ENCODE results near the gene ZDHHC14. TPM values are rescaled to one million over a fixed set of nuclear protein-coding genes. Genes with fewer than 3 reads are reported as not detected.
A peak's percentile ranks its signal among the peaks of the same experiment; 100 is the strongest.

ZDHHC14 gene
- total RNA-seq, 4 donors from 2014 or later = 9.1 to 20.6 (median 12.5) TPM

DNA sequence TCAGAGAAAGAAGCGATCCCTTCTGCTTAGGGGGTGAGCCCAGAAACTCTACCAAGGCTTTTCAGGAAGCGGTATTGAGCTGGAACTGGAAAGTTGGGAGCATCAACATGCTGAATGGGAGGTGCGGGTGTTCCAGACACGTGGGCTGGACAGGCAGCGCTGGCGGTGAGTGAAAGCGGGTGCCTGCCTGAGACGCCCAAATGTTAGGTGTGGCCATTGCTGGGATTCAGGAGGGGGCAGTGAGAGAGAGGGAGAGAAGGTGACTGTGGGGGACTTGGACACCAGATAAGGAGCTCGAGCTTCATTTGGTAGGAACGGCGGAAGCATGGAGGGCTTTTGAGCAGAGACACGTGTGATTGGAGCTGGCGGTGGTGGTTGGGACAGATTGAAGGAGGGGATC is 157.7 kb downstream of the ZDHHC14 start:
- H3K36me3 ChIP-seq = no peaks in the 10 kb centered on the region
- peak overlapping the region in 3 of 4 donors; percentile 23 to 67 (median 66) for H3K27ac ChIP-seq
- H3K27me3 ChIP-seq = no peaks in the 10 kb centered on the region
- TF ChIP-seq, protein P1, sequence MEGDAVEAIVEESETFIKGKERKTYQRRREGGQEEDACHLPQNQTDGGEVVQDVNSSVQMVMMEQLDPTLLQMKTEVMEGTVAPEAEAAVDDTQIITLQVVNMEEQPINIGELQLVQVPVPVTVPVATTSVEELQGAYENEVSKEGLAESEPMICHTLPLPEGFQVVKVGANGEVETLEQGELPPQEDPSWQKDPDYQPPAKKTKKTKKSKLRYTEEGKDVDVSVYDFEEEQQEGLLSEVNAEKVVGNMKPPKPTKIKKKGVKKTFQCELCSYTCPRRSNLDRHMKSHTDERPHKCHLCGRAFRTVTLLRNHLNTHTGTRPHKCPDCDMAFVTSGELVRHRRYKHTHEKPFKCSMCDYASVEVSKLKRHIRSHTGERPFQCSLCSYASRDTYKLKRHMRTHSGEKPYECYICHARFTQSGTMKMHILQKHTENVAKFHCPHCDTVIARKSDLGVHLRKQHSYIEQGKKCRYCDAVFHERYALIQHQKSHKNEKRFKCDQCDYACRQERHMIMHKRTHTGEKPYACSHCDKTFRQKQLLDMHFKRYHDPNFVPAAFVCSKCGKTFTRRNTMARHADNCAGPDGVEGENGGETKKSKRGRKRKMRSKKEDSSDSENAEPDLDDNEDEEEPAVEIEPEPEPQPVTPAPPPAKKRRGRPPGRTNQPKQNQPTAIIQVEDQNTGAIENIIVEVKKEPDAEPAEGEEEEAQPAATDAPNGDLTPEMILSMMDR (IDR thresholded peaks at IDR 0.05) = no peak
- TF ChIP-seq POLR2A (IDR thresholded peaks at IDR 0.05) = no peak
- H3K9me3 ChIP-seq = no peaks in the 10 kb centered on the region
- no peak for DNase-seq
- no peak overlapping the region for H3K4me3 ChIP-seq
- H3K4me1 ChIP-seq = peaks cover 5 to 52% (median 19%) of the 10 kb centered on the region in 4 donors

DNA sequence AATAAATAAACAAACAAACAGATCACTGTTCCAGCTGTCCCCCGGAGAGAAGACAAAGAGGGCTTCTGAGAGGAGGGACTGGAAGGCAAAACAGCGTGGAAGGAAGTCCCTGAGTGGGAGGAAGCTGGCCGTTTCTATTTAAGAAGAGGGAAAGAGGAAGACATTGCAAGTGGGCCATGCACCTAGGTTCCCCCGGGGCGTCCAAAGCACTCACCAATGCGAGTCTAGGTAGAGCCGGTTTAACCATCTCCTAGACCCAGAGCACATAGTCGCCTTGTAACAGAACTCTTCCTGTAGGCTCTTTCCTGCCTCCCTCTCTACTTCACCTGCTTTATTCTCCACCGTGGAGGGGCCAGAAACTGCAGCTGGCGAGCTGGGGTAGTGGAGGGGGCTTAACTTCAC is 158.4 kb downstream of the ZDHHC14 start:
- H3K4me3 ChIP-seq = peak overlapping the region in 2 of 4 donors; percentile 6 to 24
- H3K36me3 ChIP-seq = peaks cover 0 to 5% (median 0%) of the 10 kb centered on the region in 3 donors
- DNase-seq = no peak
- H3K27me3 ChIP-seq = no peaks in the 10 kb centered on the region
- TF ChIP-seq POLR2A (IDR thresholded peaks at IDR 0.05) = no peak
- TF ChIP-seq, protein P1 (IDR thresholded peaks at IDR 0.05) = no peak
- peak overlapping the region; percentile 57 to 66 (median 62) for H3K27ac ChIP-seq
- H3K4me1 ChIP-seq = peaks cover 5 to 52% (median 19%) of the 10 kb centered on the region in 4 donors
- H3K9me3 ChIP-seq = no peaks in the 10 kb centered on the region

DNA sequence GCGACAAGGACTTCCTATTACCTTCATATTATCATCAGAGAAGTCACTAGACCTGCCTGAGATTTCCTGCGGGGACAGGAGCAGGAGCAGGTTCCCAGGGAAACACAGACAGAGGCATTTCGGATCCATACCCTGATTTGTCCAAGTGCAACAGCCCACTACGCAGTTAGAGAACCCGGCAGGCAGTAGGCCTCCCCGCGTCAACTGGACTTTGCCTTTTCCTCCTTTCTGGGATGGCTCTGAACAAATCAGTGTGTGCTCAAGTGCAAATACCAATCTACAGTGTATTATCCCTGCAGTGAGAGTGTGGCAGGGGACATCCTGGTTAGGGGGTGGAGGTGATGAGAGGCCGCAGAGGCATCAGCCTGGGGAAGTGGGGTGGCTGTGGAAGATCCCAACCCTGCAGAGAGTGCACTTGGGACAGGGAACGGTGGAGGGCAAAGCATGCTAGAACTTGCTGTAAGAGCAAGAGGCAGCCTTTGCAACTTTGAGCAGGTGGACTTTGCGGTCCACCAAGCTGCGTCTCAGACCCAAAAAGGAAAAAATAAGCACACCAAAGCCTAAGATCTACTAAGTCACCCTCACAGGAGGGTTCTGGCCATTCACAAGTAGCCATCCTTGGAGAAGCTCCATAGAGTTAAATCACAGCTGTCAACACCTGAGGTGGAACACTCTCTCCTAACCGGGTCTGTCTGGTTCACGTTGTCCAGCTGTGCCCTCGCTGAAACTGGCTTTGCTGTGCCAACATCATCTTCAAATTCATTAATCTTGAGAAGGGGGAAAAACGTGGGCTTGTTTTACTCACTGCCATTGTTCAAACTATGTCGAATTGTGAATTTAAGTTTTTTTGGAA is 159.1 kb downstream of the ZDHHC14 start:
- Histone ChIP-seq H3K9me3 (no peaks in the 10 kb centered on the region), H3K4me1 (peaks cover 5 to 46% (median 19%) of the 10 kb centered on the region in 4 donors), H3K36me3 (peaks cover 0 to 5% (median 0%) of the 10 kb centered on the region in 3 donors), H3K4me3 (peak overlapping the region in 2 of 4 donors; percentile 6 to 24), H3K27ac (peak overlapping the region; percentile 57 to 66 (median 62)), H3K27me3 (no peaks in the 10 kb centered on the region)
- peak in 2 of 3 donors; percentile 67 to 69 for DNase-seq
- no peak for TF ChIP-seq POLR2A (IDR thresholded peaks at IDR 0.05)
- TF ChIP-seq, protein P1 (IDR thresholded peaks at IDR 0.05) = no peak

DNA sequence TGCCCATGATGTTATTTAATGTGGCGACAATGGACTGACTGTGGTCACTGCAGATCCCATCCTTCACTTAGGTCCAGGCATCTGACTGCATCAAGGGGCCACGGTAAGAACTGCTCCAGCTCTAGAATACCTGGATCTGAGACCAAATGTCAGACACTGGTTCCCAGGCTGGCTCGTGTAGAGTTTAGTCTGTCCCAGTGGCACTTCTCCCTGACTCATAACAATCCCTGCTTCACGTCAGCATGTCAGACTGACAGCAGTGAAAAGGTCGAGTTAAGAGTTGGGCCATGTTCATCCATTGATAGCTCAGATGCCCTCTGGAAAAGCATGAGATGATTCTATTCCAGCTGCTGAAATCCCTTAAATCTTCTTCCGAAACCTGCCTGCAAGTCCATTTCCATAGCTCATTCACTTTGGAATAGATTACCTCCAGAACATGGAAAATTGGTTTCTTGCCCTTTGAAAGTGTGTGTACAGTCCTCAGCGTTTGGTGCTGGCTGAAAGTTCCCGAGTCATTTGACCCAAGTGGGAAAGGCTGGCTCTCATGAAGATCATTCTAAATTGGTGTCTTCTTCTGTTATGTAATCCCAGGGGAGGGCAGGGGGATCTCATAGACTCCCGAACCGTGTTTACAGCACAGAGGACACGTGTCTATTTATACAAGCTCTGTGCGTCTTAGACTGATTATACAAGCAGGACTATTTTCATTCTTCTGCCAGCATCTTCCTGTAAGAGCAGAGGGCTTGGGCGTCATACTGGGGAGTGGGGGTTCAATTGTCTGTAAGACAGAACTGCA is 160.8 kb downstream of the ZDHHC14 start:
- TF ChIP-seq, protein P1 (IDR thresholded peaks at IDR 0.05) = no peak
- TF ChIP-seq POLR2A (IDR thresholded peaks at IDR 0.05) = no peak
- H3K4me3 ChIP-seq = no peak overlapping the region
- H3K27me3 ChIP-seq = no peaks in the 10 kb centered on the region
- no peaks in the 10 kb centered on the region for H3K9me3 ChIP-seq
- peaks cover 5 to 33% (median 13%) of the 10 kb centered on the region in 4 donors for H3K4me1 ChIP-seq
- H3K36me3 ChIP-seq = peaks cover 0 to 5% (median 0%) of the 10 kb centered on the region in 3 donors
- peak overlapping the region in 1 of 4 donors; percentile 18 for H3K27ac ChIP-seq
- DNase-seq = no peak

DNA sequence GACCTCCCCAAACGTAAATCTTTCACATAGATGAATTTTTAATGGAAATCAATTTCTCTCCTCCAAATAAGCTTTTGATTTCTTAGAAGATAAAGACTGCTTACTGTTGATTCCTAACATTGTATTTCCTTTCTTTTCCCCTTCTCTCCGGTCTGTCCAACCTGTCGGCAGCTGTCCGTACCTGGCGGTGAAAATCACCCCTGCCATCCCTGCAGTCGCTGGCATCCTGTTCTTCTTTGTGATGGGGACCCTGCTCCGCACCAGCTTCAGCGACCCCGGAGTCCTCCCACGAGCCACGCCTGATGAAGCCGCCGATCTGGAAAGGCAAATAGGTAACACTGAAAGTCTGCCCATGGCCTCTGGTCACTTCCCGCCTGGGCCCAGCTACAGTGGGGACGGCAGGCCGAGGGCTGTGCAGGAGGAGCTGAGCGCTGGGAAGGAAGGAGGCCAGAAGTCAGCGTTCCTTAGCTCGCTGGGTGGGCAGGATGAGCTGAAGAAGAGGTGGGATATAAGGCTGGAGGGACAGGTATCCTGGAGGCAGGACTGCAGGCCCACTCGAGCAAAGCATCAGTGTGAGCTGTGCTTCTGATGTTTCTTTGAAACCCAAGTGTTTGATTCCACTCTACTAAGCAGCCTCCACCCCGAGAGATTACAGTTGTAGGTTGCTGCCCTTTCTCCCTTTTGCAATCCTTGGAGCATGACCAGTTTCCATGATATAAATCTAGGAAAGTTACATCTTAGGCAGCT is 161.6 kb downstream of the ZDHHC14 start:
- Histone ChIP-seq H3K9me3 (no peaks in the 10 kb centered on the region), H3K4me1 (peaks cover 5 to 26% (median 13%) of the 10 kb centered on the region in 4 donors), H3K27ac (peak overlapping the region in 2 of 4 donors; percentile 25 to 34), H3K27me3 (no peaks in the 10 kb centered on the region), H3K36me3 (peaks cover 0 to 5% (median 0%) of the 10 kb centered on the region in 3 donors), H3K4me3 (no peak overlapping the region)
- TF ChIP-seq POLR2A (IDR thresholded peaks at IDR 0.05) = no peak
- TF ChIP-seq, protein P1 (IDR thresholded peaks at IDR 0.05) = no peak
- DNase-seq = no peak

Data from Peyer's patch (tissue), 4 donors.